Stimulated activated CD4-positive, alpha-beta T cell treated with anti-CD3 and anti-CD28 coated beads, Interleukin-2, amount 100 ng/mL, for 48 hours (primary cell): Measurements from ENCODE around the gene SLC25A13.

Experiments
- DNase-seq, 2 donors: peaks; one replicate each; pipeline ENCODE4 v3.0.0-alpha.2; 2020

The SLC25A13 gene

DNA sequence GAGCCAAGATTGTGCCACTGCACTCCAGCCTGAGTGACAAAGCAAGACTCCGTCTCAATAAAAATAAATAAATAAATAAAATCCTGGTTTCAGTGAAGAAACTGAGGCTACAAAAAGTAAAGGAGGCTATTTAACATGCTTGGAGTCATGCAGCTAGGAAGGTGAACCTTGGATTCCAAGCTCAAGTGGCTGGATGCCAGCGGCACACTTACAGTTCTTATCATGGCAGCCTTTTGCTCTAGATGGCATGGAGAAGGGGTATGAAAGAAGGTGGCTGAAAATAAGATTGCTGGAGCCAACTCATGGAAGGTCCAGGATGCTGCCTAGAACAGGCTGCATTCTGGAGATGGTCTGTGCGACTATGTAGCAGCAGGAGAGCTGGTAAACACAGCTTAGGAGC is 170.0 kb downstream of the SLC25A13 start:
- DNase-seq, result no peak

- DNase-seq, result no peak
Measured at GRCh38 chr7:96144260-96144526, 177.7 kb downstream of the SLC25A13 start.

DNA sequence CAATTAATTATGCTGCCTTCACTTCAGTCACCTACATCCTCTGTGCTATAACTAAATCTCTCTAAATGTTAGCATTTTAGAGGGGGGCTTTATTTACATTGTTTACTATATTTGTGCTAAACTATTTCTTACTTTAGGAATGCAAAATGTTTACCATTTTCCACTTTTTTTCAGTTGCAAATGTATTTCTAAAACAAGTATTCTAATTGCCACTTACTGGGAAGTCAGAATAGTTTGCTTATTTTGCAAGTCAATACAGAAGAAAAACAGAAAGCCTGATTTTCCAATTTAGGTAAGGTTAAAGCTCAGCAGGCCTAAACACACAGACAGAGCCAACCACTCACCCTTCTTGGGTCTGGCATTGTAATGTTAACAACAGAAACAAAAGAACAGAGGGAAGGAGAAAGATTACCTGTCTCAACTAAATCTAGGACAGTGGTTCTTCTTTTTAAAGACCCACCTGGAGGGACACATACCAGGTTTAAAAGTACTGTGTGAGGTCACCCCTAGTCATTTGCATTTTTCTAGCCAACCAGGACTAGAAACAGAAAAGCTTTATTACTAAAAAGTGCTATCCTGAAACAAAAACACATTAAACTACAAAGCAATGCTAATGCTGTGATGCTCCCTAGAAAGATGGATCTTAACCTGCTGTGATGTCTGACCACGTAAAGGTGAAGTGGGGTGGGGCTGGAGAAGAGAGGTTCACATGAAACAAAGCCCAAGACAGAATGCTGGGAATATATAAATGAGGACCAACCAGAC is 178.2 kb downstream of the SLC25A13 start:
- DNase-seq, result no peak

GRCh38 chr7:96136600-96137239 is 185.2 kb downstream of the SLC25A13 start:
- DNase-seq, result no peak

DNA sequence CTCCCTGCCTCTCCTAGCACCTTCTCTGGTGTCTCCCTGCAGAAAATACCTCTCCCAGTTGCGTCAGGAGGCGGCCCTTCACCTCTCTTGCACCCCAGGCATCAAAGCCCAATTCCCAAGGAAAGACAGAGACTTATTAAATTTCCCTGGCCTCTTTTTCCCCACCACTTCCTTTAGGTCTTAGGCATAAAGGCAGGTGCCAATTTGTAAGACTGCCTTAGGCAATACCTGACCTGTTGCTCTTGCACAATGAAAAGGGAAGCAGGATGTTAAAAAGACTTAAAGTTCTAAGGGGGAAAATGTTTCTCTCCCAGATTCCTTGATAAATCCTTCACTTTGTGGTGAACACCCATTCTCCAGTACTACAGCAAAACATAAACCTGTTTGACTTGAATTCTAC is 186.7 kb downstream of the SLC25A13 start:
- DNase-seq, result no peak

DNA sequence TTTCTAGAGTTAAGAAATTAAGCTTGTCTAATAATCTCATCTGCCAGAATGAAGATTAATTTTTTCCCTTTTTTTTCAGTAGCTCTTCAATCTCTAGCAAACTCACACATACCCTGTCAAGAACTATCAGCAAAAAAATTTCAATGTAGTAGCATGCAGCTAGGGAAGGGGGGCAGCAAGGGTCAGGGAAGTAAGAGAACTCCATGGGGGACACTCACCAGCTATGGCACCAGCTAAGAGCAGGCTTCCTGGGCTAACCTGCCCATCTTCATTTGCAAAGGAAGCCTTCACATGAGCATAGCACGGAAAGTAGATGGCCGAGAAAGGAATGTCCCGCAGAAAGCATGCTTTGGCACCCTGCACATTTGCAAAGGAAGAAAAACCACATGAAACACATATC is 190.4 kb downstream of the SLC25A13 start:
- DNase-seq, result no peak

- DNase-seq, result no peak
Measured at GRCh38 chr7:96127746-96128145, 194.2 kb downstream of the SLC25A13 start.

DNA sequence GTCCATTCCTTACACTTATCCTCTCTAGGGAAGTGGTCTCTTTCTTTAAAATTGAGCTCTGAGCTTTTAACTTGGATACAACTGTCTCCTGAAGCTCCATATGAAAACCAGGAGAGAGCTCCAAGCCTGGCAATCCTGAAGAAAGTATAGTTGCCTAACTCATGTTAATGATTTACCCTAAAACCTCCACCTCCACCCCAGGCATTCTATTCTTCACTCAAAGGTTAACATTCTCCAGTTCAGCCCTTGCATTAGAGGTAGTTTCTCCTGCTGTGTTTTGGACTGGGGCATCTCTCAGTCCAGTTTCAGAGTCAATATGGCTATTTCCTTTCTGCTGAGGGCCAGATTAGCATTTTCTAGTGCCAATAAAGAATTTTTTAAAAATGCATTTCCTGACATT is 195.5 kb downstream of the SLC25A13 start:
- no peak for DNase-seq

DNA sequence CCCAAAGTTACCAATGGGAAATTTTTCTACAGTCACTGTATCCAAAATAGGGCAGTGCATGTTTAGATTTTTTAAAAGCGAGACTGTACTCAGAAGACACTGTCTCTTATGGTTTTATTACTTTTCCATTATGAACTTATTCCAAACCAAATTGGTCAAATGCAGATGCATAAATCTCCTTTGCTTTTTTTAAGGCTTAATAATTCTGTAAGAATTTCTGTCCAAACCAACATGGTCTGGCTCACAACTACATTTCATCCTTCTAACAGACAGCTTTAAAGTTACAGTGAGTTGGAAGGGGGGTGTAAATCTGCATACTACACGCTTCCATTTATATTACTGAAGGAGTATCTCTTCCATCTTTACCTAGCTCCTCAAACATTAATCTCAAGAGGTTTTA is 199.2 kb downstream of the SLC25A13 start:
- DNase-seq, result no peak

GRCh38 chr7:96121752-96122151 is 200.1 kb downstream of the SLC25A13 start:
- DNase-seq, result no peak

- no peak for DNase-seq
Measured at GRCh38 chr7:96120445-96121225, 201.3 kb downstream of the SLC25A13 start.

DNA sequence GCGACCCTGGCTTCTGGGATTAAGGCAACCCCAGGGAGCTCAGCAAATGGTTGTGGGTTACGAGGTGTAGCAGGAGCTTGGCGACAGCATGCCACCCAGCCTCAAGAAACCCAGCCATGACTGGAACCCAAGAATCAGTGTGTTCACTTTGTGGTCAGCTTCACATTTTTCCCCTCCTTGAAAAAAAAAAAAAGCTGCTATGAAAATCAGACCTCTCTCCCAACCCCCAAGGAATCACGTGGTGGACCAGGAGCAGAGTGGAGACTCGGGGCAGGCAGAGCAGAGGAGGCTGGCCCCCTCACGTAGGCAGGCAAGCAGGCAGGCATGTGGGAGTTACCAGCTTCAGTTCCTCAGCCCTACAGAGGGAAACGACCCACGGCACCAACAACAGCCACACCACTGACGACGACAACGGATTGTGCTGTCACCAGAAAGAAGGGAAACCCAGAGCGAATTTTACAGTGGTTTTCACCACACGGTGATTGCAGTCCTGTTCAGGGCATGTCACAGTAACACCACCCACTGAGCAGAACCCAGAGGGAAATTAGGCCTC is 203.4 kb downstream of the SLC25A13 start:
- DNase-seq, result no peak

DNA sequence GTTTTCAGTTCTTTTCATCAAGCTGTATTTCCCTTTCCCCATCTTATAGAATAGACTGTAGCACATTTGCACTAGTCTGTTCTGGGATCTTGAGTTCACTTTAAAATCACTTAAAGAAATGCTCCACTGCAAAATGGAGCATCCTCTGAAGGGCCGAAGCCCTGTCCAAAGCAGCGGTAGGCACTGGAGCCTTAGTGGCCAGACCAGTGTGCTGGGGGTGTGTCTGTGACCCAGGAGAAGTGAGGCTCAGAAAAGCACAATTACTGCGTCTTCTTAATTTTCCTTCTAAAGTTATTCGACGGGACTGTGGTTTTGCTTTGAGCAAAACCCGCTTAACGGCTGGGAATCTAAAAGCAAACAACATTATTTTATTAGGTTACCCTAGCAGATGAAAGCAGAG is 205.7 kb downstream of the SLC25A13 start:
- DNase-seq, result no peak

GRCh38 chr7:96114190-96114589 is 207.7 kb downstream of the SLC25A13 start:
- no peak for DNase-seq

DNA sequence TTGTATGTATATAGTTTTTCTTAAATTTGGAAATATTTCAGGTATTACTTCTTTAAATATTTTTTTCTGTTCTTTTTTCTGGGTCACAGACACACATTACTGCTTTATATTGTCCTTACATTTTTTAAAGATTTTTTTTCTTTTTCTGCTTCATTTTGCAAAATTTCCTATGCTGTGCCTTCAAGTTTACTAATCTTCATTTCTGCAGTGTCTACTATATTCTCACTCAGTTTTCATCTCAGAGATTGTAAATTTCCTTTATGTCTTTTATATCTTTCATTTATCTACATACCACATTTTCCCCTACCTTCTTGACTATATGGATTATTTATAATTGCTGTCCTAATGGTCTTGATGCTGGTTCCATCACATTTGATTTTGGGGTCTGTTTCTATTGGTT is 210.5 kb downstream of the SLC25A13 start:
- DNase-seq, result no peak

- DNase-seq, result no peak
Measured at GRCh38 chr7:96104984-96105383, 216.9 kb downstream of the SLC25A13 start.

- no peak for DNase-seq
Measured at GRCh38 chr7:96102096-96102811, 219.6 kb downstream of the SLC25A13 start.

DNA sequence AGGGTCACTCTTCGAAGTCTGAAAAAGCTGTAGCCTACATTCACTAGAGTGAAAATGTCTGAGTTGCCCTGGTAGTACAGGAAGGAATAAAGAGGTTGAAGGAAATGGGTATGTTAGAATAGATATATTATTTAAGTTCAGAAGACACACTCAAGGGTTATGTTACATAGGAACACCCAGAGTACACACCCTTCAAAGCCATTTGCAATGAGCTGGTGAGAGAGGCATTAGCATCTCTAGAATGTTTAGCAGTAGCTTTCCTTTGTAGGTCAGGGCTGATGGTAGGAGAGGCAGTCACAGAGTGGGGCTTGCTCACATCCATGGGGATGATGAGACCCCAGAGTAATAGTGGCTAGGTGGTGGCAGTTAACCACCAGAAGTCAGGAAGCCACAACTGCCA is 221.2 kb downstream of the SLC25A13 start:
- DNase-seq, result no peak

- no peak for DNase-seq
Measured at GRCh38 chr7:96097835-96098234, 224.1 kb downstream of the SLC25A13 start.

GRCh38 chr7:96093435-96093834 is 228.5 kb downstream of the SLC25A13 start:
- DNase-seq, result no peak

DNA sequence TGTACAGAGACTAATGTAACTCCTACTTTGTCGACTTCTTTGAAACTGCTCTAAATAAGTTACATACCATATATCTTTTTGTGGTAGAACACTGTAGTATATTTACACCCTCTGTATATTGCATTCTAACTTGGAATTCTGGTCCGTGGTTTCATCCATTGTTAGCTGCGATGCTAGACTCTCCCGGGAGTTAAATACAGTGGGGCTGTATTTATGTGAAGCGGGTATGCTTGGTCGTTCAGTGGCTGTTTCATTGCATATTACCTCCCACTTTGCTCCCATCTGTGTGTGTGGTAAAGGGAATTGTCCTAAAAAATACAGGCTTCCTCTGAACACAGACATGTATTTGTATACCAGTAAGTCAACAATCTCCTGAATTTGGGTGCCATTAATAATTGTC is 231.1 kb downstream of the SLC25A13 start:
- no peak for DNase-seq

GRCh38 chr7:96089511-96089910 is 232.4 kb downstream of the SLC25A13 start:
- no peak for DNase-seq

- DNase-seq, result no peak
Measured at GRCh38 chr7:96088579-96088978, 233.3 kb downstream of the SLC25A13 start.
